ENCODE measurements around the gene MYOF.
"Not testable (repeated sequence)": the region's sequence is repeated elsewhere in the genome, so short reads cannot be mapped to it uniquely, and the experiment has no call there.

MYOF gene

GRCh38 chr10:93356516-93356915 is 125.6 kb downstream of the MYOF start:
- no peak for DNase-seq (ENCODE audit: low read depth in 2 of 2, low spot score in 1 of 2)

GRCh38 chr10:93352638-93353383 is 129.3 kb downstream of the MYOF start:
- DNase-seq (ENCODE audit: low read depth in 2 of 2, low spot score in 1 of 2): no peak

- no peak for DNase-seq (ENCODE audit: low read depth in 2 of 2, low spot score in 1 of 2)
Observed at GRCh38 chr10:93346694-93347093, 135.4 kb downstream of the MYOF start.

GRCh38 chr10:93346108-93346507 is 136.0 kb downstream of the MYOF start:
- no peak for DNase-seq (ENCODE audit: low read depth in 2 of 2, low spot score in 1 of 2)

- DNase-seq (ENCODE audit: low read depth in 2 of 2, low spot score in 1 of 2): no peak
Observed at GRCh38 chr10:93344691-93345090, 137.4 kb downstream of the MYOF start.

- DNase-seq (ENCODE audit: low read depth in 2 of 2, low spot score in 1 of 2): no peak
Observed at GRCh38 chr10:93342921-93343320, 139.2 kb downstream of the MYOF start.

GRCh38 chr10:93342366-93342765 is 139.8 kb downstream of the MYOF start:
- no peak for DNase-seq (ENCODE audit: low read depth in 2 of 2, low spot score in 1 of 2)

GRCh38 chr10:93337309-93337721 is 144.8 kb downstream of the MYOF start:
- no peak for DNase-seq (ENCODE audit: low read depth in 2 of 2, low spot score in 1 of 2)

- no peak for DNase-seq (ENCODE audit: low read depth in 2 of 2, low spot score in 1 of 2)
Observed at GRCh38 chr10:93336678-93337077, 145.5 kb downstream of the MYOF start.

GRCh38 chr10:93336110-93336509 is 146.0 kb downstream of the MYOF start:
- no peak for DNase-seq (ENCODE audit: low read depth in 2 of 2, low spot score in 1 of 2)

- DNase-seq (ENCODE audit: low read depth in 2 of 2, low spot score in 1 of 2): no peak
Observed at GRCh38 chr10:93334901-93335327, 147.2 kb downstream of the MYOF start.

GRCh38 chr10:93334181-93334580 is 148.0 kb downstream of the MYOF start:
- DNase-seq (ENCODE audit: low read depth in 2 of 2, low spot score in 1 of 2): no peak

- no peak for DNase-seq (ENCODE audit: low read depth in 2 of 2, low spot score in 1 of 2)
Observed at GRCh38 chr10:93333278-93333978, 148.7 kb downstream of the MYOF start.

GRCh38 chr10:93330824-93331223 is 151.3 kb downstream of the MYOF start:
- DNase-seq (ENCODE audit: low read depth in 2 of 2, low spot score in 1 of 2): no peak

GRCh38 chr10:93319896-93320295 is 162.2 kb downstream of the MYOF start:
- DNase-seq (ENCODE audit: low read depth in 2 of 2, low spot score in 1 of 2): no peak

GRCh38 chr10:93319096-93319495 is 163.0 kb downstream of the MYOF start:
- DNase-seq (ENCODE audit: low read depth in 2 of 2, low spot score in 1 of 2): no peak

- no peak for DNase-seq (ENCODE audit: low read depth in 2 of 2, low spot score in 1 of 2)
Observed at GRCh38 chr10:93315246-93315645, 166.9 kb downstream of the MYOF start.

GRCh38 chr10:93314656-93315055 is 167.5 kb downstream of the MYOF start:
- DNase-seq (ENCODE audit: low read depth in 2 of 2, low spot score in 1 of 2): not testable (repeated sequence)

GRCh38 chr10:93313798-93314197 is 168.3 kb downstream of the MYOF start:
- no peak for DNase-seq (ENCODE audit: low read depth in 2 of 2, low spot score in 1 of 2)

GRCh38 chr10:93309062-93309461 is 173.1 kb downstream of the MYOF start:
- no peak for DNase-seq (ENCODE audit: low read depth in 2 of 2, low spot score in 1 of 2)

GRCh38 chr10:93305122-93305521 is 177.0 kb downstream of the MYOF start:
- no peak for DNase-seq (ENCODE audit: low read depth in 2 of 2, low spot score in 1 of 2)

GRCh38 chr10:93300981-93301380 is 181.2 kb downstream of the MYOF start:
- no peak for DNase-seq (ENCODE audit: low read depth in 2 of 2, low spot score in 1 of 2)

Measured in stimulated activated CD8-positive, alpha-beta memory T cell treated with anti-CD3 and anti-CD28 coated beads, Interleukin-4, amount 100 ng/mL, for 1 hour (primary cell).